PC-3 (cell line): Measurements from ENCODE around the gene TKFC.

Experiments
- CTCF ChIP-seq: fragments of 300-600 bp; sonication (generic); conservative IDR thresholded peaks from 2 replicates; pipeline ENCODE4 v1.5.1; 2017; ENCODE audit warnings: antibody characterized with exemption, low read depth, mild to moderate bottlenecking, low read length
- EZH2 ChIP-seq: fragments of 300-600 bp; sonication (generic); IDR thresholded peaks from one replicate; pipeline ENCODE4 v1.6.1; 2017; ENCODE audit warnings: antibody characterized with exemption, mild to moderate bottlenecking, low read length; ENCODE audit not compliant: unreplicated experiment
- EZH2phosphoT487 ChIP-seq: fragments of 300-600 bp; sonication (generic); IDR thresholded peaks from 2 replicates; pipeline ENCODE4 v1.6.1; 2018; ENCODE audit warnings: mild to moderate bottlenecking, antibody characterized with exemption, low read length, borderline replicate concordance

- TF ChIP-seq EZH2 (no peak), CTCF (no peak), EZH2phosphoT487 (no peak)
Observed at GRCh38 chr11:61292356-61292755, 40.7 kb upstream of the TKFC start.
